Measurements from ENCODE around the gene SPTLC3.

The SPTLC3 gene

GRCh38 chr20:13013411-13013810, 4.6 kb downstream of the SPTLC3 start:
- Histone ChIP-seq H4K20me1 (ENCODE audit: control insufficient read depth, insufficient read depth, low read depth, low read length) (no peaks in the 10 kb centered on the region), H3K27me3 (ENCODE audit: control insufficient read depth, low read length) (peaks cover 13% of the 10 kb centered on the region), H3K36me3 (ENCODE audit: control insufficient read depth, low read length) (no peaks in the 10 kb centered on the region), H3K4me3 (ENCODE audit: low read length) (no peak overlapping the region), H3K4me2 (ENCODE audit: low read length) (no peak overlapping the region), H3K4me1 (ENCODE audit: control insufficient read depth, low read length) (peaks cover 13% of the 10 kb centered on the region), H3F3A (ENCODE audit: control insufficient read depth, insufficient read depth) (peaks cover 4% of the 10 kb centered on the region; the same call in 1 of the 2 replicates), H3K79me2 (ENCODE audit: control insufficient read depth, low read length) (no peaks in the 10 kb centered on the region), H3K9me2 (replicated peaks; ENCODE audit: control insufficient read depth, low read length) (no peaks in the 10 kb centered on the region), H3K27ac (ENCODE audit: low read depth, low read length) (no peak overlapping the region), H3K9me3 (ENCODE audit: control insufficient read depth, insufficient read depth, low read length) (no peaks in the 10 kb centered on the region)
- TF ChIP-seq EZH2phosphoT487 (IDR thresholded peaks at IDR 0.05; ENCODE audit: borderline replicate concordance, low read length): no peak

- H3K27me3 ChIP-seq (ENCODE audit: control insufficient read depth, low read length): no peaks in the 10 kb centered on the region
- no peak for TF ChIP-seq EZH2phosphoT487 (IDR thresholded peaks at IDR 0.05; ENCODE audit: borderline replicate concordance, low read length)
- TF ChIP-seq, protein P1, sequence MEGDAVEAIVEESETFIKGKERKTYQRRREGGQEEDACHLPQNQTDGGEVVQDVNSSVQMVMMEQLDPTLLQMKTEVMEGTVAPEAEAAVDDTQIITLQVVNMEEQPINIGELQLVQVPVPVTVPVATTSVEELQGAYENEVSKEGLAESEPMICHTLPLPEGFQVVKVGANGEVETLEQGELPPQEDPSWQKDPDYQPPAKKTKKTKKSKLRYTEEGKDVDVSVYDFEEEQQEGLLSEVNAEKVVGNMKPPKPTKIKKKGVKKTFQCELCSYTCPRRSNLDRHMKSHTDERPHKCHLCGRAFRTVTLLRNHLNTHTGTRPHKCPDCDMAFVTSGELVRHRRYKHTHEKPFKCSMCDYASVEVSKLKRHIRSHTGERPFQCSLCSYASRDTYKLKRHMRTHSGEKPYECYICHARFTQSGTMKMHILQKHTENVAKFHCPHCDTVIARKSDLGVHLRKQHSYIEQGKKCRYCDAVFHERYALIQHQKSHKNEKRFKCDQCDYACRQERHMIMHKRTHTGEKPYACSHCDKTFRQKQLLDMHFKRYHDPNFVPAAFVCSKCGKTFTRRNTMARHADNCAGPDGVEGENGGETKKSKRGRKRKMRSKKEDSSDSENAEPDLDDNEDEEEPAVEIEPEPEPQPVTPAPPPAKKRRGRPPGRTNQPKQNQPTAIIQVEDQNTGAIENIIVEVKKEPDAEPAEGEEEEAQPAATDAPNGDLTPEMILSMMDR (IDR thresholded peaks at IDR 0.05; ENCODE audit: low read depth, low read length, poor library complexity, severe bottlenecking): no peak
- H3K79me2 ChIP-seq (ENCODE audit: control insufficient read depth, low read length): no peaks in the 10 kb centered on the region
- no peak overlapping the region for H3K4me3 ChIP-seq (ENCODE audit: low read length)
- H3K4me1 ChIP-seq (ENCODE audit: control insufficient read depth, low read length): no peaks in the 10 kb centered on the region
- H3K9me2 ChIP-seq (replicated peaks; ENCODE audit: control insufficient read depth, low read length): no peaks in the 10 kb centered on the region
- no peaks in the 10 kb centered on the region for H3F3A ChIP-seq (ENCODE audit: control insufficient read depth, insufficient read depth)
- H3K4me2 ChIP-seq (ENCODE audit: low read length): no peak overlapping the region
- H4K20me1 ChIP-seq (ENCODE audit: control insufficient read depth, insufficient read depth, low read depth, low read length): no peaks in the 10 kb centered on the region
- H3K27ac ChIP-seq (ENCODE audit: low read depth, low read length): no peak overlapping the region
- no peaks in the 10 kb centered on the region for H3K36me3 ChIP-seq (ENCODE audit: control insufficient read depth, low read length)
- H3K9me3 ChIP-seq (ENCODE audit: control insufficient read depth, insufficient read depth, low read length): peaks cover 2% of the 10 kb centered on the region; the same call in 1 of the 2 replicates
Observed at GRCh38 chr20:13017235-13017634, 8.5 kb downstream of the SPTLC3 start.

DNA sequence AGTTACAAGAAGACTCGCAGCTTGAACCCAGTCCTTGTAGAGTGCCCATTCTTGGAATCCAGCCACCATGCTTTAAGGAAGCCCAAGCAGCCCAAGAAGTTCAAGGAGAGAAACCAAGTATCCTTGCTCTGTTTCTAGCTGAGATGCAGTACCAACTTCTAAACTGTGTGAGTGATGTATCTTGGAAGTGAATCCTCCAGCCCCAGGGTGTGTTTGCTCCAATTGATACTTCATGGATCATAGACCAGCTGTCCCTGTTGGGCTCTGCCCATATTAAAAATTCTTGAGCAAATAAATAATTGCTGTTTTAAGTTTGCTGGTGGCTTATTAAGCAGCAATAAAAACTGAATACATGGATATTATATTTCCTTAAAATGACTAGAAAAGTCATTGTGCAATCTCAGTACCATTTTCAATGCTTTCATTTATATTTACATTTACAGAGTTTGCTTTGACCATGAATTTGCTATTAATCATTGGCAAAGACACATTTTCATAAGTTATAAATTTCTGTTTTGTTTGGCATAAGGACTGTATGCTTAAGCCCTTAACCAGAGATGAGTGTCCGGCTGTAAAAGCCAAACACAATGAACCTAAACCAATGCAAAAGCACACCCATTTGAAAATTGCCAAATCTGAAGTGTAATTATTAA, 9.2 kb downstream of the SPTLC3 start:
- Histone ChIP-seq H3K27me3 (ENCODE audit: control insufficient read depth, low read length) (no peaks in the 10 kb centered on the region), H3K27ac (ENCODE audit: low read depth, low read length) (no peak overlapping the region), H3K9me3 (ENCODE audit: control insufficient read depth, insufficient read depth, low read length) (peaks cover 4% of the 10 kb centered on the region; the same call in 1 of the 2 replicates), H3K36me3 (ENCODE audit: control insufficient read depth, low read length) (no peaks in the 10 kb centered on the region), H4K20me1 (ENCODE audit: control insufficient read depth, insufficient read depth, low read depth, low read length) (no peaks in the 10 kb centered on the region), H3K9me2 (replicated peaks; ENCODE audit: control insufficient read depth, low read length) (no peaks in the 10 kb centered on the region), H3K4me2 (ENCODE audit: low read length) (no peak overlapping the region), H3K4me3 (ENCODE audit: low read length) (no peak overlapping the region), H3F3A (ENCODE audit: control insufficient read depth, insufficient read depth) (no peaks in the 10 kb centered on the region), H3K79me2 (ENCODE audit: control insufficient read depth, low read length) (no peaks in the 10 kb centered on the region), H3K4me1 (ENCODE audit: control insufficient read depth, low read length) (no peaks in the 10 kb centered on the region)
- no peak for TF ChIP-seq EZH2phosphoT487 (IDR thresholded peaks at IDR 0.05; ENCODE audit: borderline replicate concordance, low read length)
- TF ChIP-seq, protein P1 (IDR thresholded peaks at IDR 0.05; ENCODE audit: low read depth, low read length, poor library complexity, severe bottlenecking): no peak

- Histone ChIP-seq H3K27ac (ENCODE audit: low read depth, low read length) (no peak overlapping the region), H3K36me3 (ENCODE audit: control insufficient read depth, low read length) (no peaks in the 10 kb centered on the region), H3K4me2 (ENCODE audit: low read length) (no peak overlapping the region), H3K4me3 (ENCODE audit: low read length) (no peak overlapping the region), H3K27me3 (ENCODE audit: control insufficient read depth, low read length) (no peaks in the 10 kb centered on the region), H3F3A (ENCODE audit: control insufficient read depth, insufficient read depth) (no peaks in the 10 kb centered on the region), H3K79me2 (ENCODE audit: control insufficient read depth, low read length) (no peaks in the 10 kb centered on the region), H3K9me3 (ENCODE audit: control insufficient read depth, insufficient read depth, low read length) (peaks cover 4% of the 10 kb centered on the region; the same call in 1 of the 2 replicates), H4K20me1 (ENCODE audit: control insufficient read depth, insufficient read depth, low read depth, low read length) (no peaks in the 10 kb centered on the region), H3K9me2 (replicated peaks; ENCODE audit: control insufficient read depth, low read length) (no peaks in the 10 kb centered on the region), H3K4me1 (ENCODE audit: control insufficient read depth, low read length) (no peaks in the 10 kb centered on the region)
- no peak for TF ChIP-seq EZH2phosphoT487 (IDR thresholded peaks at IDR 0.05; ENCODE audit: borderline replicate concordance, low read length)
- TF ChIP-seq, protein P1 (IDR thresholded peaks at IDR 0.05; ENCODE audit: low read depth, low read length, poor library complexity, severe bottlenecking): no peak
Observed at GRCh38 chr20:13021205-13021970, 12.6 kb downstream of the SPTLC3 start.
